Activated CD4-positive, alpha-beta T cell treated with anti-CD3 and anti-CD28 coated beads for 36 hours (primary cell): ENCODE data around the gene SORBS2. TPM values are rescaled to one million over a fixed set of nuclear protein-coding genes. Genes with fewer than 3 reads are reported as not detected.

Experiments used
- ATAC-seq: fragments of 200-7000 bp; cut with Tn5 transposase; one replicate; pipeline ENCODE4 v1.10.0; 2021; ENCODE audit warnings: mild to moderate bottlenecking, moderate library complexity
- CTCF ChIA-PET: fragments of 350-600 bp; sonication (Branson Sonifier 250); formaldehyde crosslinking; loops from one replicate; lab custom pipeline; 2021; ENCODE audit warnings: antibody characterized with exemption; lab: Charles Lee
- POLR2A ChIA-PET: fragments of 350-600 bp; sonication (Branson Sonifier 250); formaldehyde crosslinking; loops from one replicate; lab custom pipeline; 2021; ENCODE audit warnings: antibody characterized with exemption, inconsistent platforms; lab: Charles Lee
- DNase-seq: peaks from one replicate; pipeline ENCODE4 v3.0.0-alpha.2; 2020
- H3K27ac Mint-ChIP-seq: one replicate; pipeline ENCODE4 v1.8.0; 2021; ENCODE audit warnings: mixed read lengths
- H3K27me3 Mint-ChIP-seq: one replicate; pipeline ENCODE4 v1.8.0; 2021; ENCODE audit warnings: mixed read lengths
- H3K36me3 Mint-ChIP-seq: one replicate; pipeline ENCODE4 v1.8.0; 2021; ENCODE audit warnings: low read depth, mixed read lengths
- H3K4me1 Mint-ChIP-seq: one replicate; pipeline ENCODE4 v1.8.0; 2021; ENCODE audit warnings: mixed read lengths
- H3K4me3 Mint-ChIP-seq: one replicate; pipeline ENCODE4 v1.8.0; 2021; ENCODE audit warnings: mild to moderate bottlenecking, moderate library complexity, mixed read lengths
- H3K9me3 Mint-ChIP-seq: one replicate; pipeline ENCODE4 v1.8.0; 2021; ENCODE audit warnings: low read depth, mixed read lengths
- intact Hi-C, 2 experiments: fragments of 100-400 bp; cut with DNase I in 1 of 2; cut with micrococcal nuclease in 1 of 2; formaldehyde crosslinking; loops; one replicate each; pipeline versions ENCODE4 v1.14.2 to v1.15.1; 2022 to 2024; cut with DNase I, micrococcal nuclease
- total RNA-seq, 2 experiments: library from RNA; stranded (reverse); gene quantifications; one replicate each; pipeline ENCODE4 v1.2.3, GENCODE V29; 2021

SORBS2 gene
- total RNA-seq, 2 experiments from 2014 or later = not detected

GRCh38 chr4:185656467-185656931 is 155.5 kb downstream of the SORBS2 start:
- H3K4me3 Mint-ChIP-seq = no peak overlapping the region
- peaks cover 2% of the 10 kb centered on the region for H3K4me1 Mint-ChIP-seq
- intact Hi-C loops = no loop called here
- DNase-seq (no peak), ATAC-seq (no peak)
- ChIA-PET POLR2A (no interaction called here), CTCF (no interaction called here)
- H3K9me3 Mint-ChIP-seq = no peaks in the 10 kb centered on the region
- H3K27ac Mint-ChIP-seq = no peak overlapping the region
- H3K36me3 Mint-ChIP-seq = no peaks in the 10 kb centered on the region
- H3K27me3 Mint-ChIP-seq = peaks cover 10% of the 10 kb centered on the region

GRCh38 chr4:185654965-185655554 is 156.9 kb downstream of the SORBS2 start:
- peaks cover 2% of the 10 kb centered on the region for H3K4me1 Mint-ChIP-seq
- intact Hi-C loops = no loop called here
- H3K9me3 Mint-ChIP-seq = no peaks in the 10 kb centered on the region
- ChIA-PET POLR2A (no interaction called here), CTCF (interaction anchor here (0.7 kb wide), 1 partner anchor 14 kb away, joined by 3 read pairs; no protein-coding TSS in a partner anchor)
- ATAC-seq (no peak), DNase-seq (no peak)
- H3K27ac Mint-ChIP-seq = no peak overlapping the region
- H3K27me3 Mint-ChIP-seq = peaks cover 12% of the 10 kb centered on the region
- H3K4me3 Mint-ChIP-seq = no peak overlapping the region
- H3K36me3 Mint-ChIP-seq = no peaks in the 10 kb centered on the region

DNA sequence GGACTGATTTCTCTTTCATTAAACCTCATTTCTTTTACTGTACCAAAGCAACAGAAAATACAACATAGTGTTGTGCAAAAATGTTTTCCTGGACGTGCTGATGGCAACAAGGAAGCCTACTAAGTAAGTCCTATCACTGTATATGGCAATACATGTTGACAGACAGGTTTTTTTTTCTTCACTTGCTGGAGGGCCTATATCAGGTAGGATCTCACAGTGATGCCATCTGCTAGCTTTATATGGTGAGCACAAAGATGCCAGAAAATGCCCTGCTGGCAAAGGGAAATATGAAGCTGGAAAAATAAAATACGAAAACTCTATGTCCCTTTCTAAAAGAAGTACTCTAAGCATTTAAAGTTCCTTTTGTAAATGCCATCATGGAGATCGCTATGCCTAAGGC is 157.7 kb downstream of the SORBS2 start:
- no peak overlapping the region for H3K27ac Mint-ChIP-seq
- no peaks in the 10 kb centered on the region for H3K9me3 Mint-ChIP-seq
- no peak for DNase-seq
- intact Hi-C loops = no loop called here
- H3K4me3 Mint-ChIP-seq = no peak overlapping the region
- ChIA-PET POLR2A (interaction anchor here (0.7 kb wide), 1 partner anchor 149 kb away, joined by 3 read pairs; no protein-coding TSS in a partner anchor), CTCF (interaction anchor here (0.7 to 0.9 kb wide), 2 partner anchors 14 to 384 kb away, joined by 3 to 4 read pairs; no protein-coding TSS in a partner anchor)
- peaks cover 14% of the 10 kb centered on the region for H3K27me3 Mint-ChIP-seq
- H3K4me1 Mint-ChIP-seq = peaks cover 2% of the 10 kb centered on the region
- ATAC-seq = no peak
- H3K36me3 Mint-ChIP-seq = no peaks in the 10 kb centered on the region

DNA sequence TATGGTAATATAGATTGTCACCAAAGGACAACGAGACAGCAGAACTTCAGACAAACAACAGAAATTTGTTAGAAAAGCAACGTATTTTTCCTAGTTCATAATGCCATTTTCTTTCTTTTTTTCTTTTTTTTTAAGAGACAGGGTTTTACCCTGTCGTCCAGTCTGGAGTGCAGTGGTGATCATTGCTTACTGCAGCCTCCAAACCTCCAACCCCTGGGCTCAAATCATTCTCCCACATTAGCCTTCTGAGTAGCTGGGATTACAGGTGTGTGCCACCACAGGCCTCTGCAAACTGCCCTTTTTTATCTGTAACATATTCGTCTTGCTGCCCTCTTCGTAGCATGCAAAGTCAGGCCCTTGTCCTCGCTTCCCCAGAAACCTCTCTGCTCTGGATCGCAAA is 160.1 kb downstream of the SORBS2 start:
- H3K27me3 Mint-ChIP-seq = peaks cover 14% of the 10 kb centered on the region
- H3K4me1 Mint-ChIP-seq = no peaks in the 10 kb centered on the region
- H3K27ac Mint-ChIP-seq = no peak overlapping the region
- ChIA-PET POLR2A (no interaction called here), CTCF (interaction anchor here (2.0 kb wide), 1 partner anchor 11 kb away, joined by 4 read pairs; no protein-coding TSS in a partner anchor)
- DNase-seq (no peak), ATAC-seq (no peak)
- no peaks in the 10 kb centered on the region for H3K9me3 Mint-ChIP-seq
- H3K36me3 Mint-ChIP-seq = no peaks in the 10 kb centered on the region
- H3K4me3 Mint-ChIP-seq = no peak overlapping the region
- intact Hi-C loops = no loop called here

GRCh38 chr4:185651137-185651677 is 160.8 kb downstream of the SORBS2 start:
- H3K27me3 Mint-ChIP-seq = peaks cover 12% of the 10 kb centered on the region
- H3K4me1 Mint-ChIP-seq = no peaks in the 10 kb centered on the region
- no peaks in the 10 kb centered on the region for H3K36me3 Mint-ChIP-seq
- intact Hi-C loops = no loop called here
- CTCF ChIA-PET = interaction anchor here (2.0 kb wide), 1 partner anchor 11 kb away, joined by 4 read pairs; no protein-coding TSS in a partner anchor
- H3K4me3 Mint-ChIP-seq = no peak overlapping the region
- H3K9me3 Mint-ChIP-seq = no peaks in the 10 kb centered on the region
- no peak overlapping the region for H3K27ac Mint-ChIP-seq
- POLR2A ChIA-PET = no interaction called here
- DNase-seq (no peak), ATAC-seq (no peak)

DNA sequence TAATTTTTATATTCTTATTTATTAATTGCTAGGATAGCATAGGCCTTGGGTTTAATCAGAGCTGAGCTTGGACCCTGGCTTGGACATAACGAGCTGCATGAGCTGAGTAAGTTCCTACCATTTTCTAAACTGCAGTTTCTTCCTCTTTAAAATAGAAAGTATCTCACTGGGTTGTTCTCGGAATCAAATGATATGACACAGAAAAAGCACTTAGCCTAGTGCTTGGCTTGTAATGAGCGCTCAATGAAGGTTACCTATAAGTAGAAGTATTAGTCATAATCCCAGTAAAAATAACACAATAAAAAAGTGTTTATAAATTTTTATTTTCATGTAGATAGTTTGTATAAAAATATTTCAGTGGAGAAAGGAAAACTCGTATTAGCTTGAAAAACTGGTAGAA is 163.4 kb downstream of the SORBS2 start:
- CTCF ChIA-PET = interaction anchor here (0.6 to 1.2 kb wide), 2 partner anchors 9 to 579 kb away, joined by 3 read pairs; no protein-coding TSS in a partner anchor

GRCh38 chr4:185645403-185645802 is 166.6 kb downstream of the SORBS2 start:
- no peak for ATAC-seq
- no peaks in the 10 kb centered on the region for H3K36me3 Mint-ChIP-seq
- no peaks in the 10 kb centered on the region for H3K4me1 Mint-ChIP-seq
- POLR2A ChIA-PET = no interaction called here
- no peak overlapping the region for H3K27ac Mint-ChIP-seq
- DNase-seq = no peak
- peaks cover 15% of the 10 kb centered on the region for H3K27me3 Mint-ChIP-seq
- intact Hi-C loops = no loop called here
- CTCF ChIA-PET = no interaction called here
- H3K4me3 Mint-ChIP-seq = no peak overlapping the region
- no peaks in the 10 kb centered on the region for H3K9me3 Mint-ChIP-seq

More for the DNA sequence above, 163.4 kb downstream of the SORBS2 start:
- no peak overlapping the region for H3K4me3 Mint-ChIP-seq
- POLR2A ChIA-PET = no interaction called here
- H3K36me3 Mint-ChIP-seq = no peaks in the 10 kb centered on the region
- no peak for DNase-seq
- intact Hi-C loops = no loop called here
- peaks cover 12% of the 10 kb centered on the region for H3K27me3 Mint-ChIP-seq
- H3K27ac Mint-ChIP-seq = no peak overlapping the region
- no peak for ATAC-seq
- no peaks in the 10 kb centered on the region for H3K4me1 Mint-ChIP-seq
- H3K9me3 Mint-ChIP-seq = no peaks in the 10 kb centered on the region

DNA sequence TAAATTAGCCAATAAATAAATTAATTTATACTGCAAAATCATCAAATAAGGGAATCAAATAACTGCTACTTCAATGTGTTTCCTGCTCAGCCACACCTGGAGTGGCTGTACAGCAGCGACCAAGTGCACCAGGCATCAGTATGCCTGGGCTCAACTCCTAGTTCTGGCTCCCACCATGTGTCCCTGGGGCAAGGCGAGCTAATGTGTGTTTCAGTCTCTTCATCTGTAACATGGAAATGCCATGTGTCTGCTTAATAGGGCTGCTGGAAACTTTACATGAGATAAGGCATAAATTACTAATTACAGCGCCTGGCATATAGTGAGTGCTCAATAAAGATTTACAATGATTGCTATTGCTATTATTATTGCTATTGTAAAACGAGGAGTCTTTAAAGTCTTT is 167.6 kb downstream of the SORBS2 start:
- DNase-seq (no peak), ATAC-seq (no peak)
- Mint-ChIP-seq H3K27ac (no peak overlapping the region), H3K4me3 (no peak overlapping the region), H3K36me3 (no peaks in the 10 kb centered on the region), H3K4me1 (no peaks in the 10 kb centered on the region), H3K9me3 (no peaks in the 10 kb centered on the region), H3K27me3 (peaks cover 14% of the 10 kb centered on the region)
- intact Hi-C loops = loop anchor here (5.0 kb wide), 1 partner anchor 378 kb away; no protein-coding TSS in a partner anchor
- CTCF ChIA-PET = interaction anchor here (0.6 kb wide), 1 partner anchor 62 kb away, joined by 3 read pairs; no protein-coding TSS in a partner anchor
- POLR2A ChIA-PET = no interaction called here

- Mint-ChIP-seq H3K9me3 (no peaks in the 10 kb centered on the region), H3K27ac (no peak overlapping the region), H3K4me1 (peaks cover 3% of the 10 kb centered on the region), H3K36me3 (no peaks in the 10 kb centered on the region), H3K27me3 (peaks cover 21% of the 10 kb centered on the region), H3K4me3 (no peak overlapping the region)
- ChIA-PET POLR2A (no interaction called here), CTCF (interaction anchor here (1.4 to 3.5 kb wide), 3 partner anchors 10 to 395 kb away, joined by 4 to 28 read pairs (median 5); no protein-coding TSS in a partner anchor)
- DNase-seq (no peak), ATAC-seq (no peak)
- intact Hi-C loops = loop anchor here (5.0 kb wide), 1 partner anchor 379 kb away; no protein-coding TSS in a partner anchor
Measured at GRCh38 chr4:185642907-185643306, 169.1 kb downstream of the SORBS2 start.

DNA sequence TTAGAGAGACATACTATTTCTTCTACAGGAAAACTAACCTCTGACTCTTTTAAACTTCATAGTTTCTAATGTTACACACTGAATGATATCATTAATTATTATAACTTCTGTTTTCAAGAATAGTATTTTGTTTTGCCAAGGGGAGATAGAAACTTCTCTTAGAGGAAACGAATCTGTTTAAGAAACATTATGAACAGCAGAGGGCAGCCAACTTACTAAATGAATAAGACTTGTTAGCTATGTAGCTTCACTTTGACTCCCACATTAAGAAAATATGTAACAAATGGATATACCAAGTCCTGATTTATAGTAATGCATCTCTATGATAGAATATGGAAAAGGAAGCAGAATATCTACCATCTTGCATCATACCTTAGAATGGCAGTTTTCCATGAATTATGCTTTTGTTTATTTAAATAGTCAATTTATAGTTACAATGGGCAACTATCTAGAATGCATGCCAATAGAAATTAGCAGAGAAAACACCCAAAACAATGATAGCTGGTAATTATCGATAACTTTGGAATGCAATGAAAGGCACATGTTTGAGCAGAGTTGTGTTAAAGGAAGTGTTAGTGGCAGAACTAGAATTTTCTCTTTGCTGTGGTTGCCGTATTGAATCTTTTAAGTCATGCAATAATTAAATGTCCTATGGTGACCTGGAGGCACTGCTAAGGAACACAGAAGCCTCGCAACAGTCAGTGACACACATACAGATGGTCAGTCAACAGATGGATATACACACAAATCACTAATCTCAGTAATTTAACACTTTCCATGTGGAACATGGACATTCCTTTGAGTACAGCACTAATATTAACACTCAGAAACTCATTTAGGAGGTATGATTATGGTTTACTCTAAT is 171.0 kb downstream of the SORBS2 start:
- Mint-ChIP-seq H3K27me3 (peaks cover 22% of the 10 kb centered on the region), H3K4me1 (peaks cover 3% of the 10 kb centered on the region), H3K36me3 (no peaks in the 10 kb centered on the region), H3K27ac (no peak overlapping the region), H3K4me3 (no peak overlapping the region), H3K9me3 (no peaks in the 10 kb centered on the region)
- ChIA-PET CTCF (interaction anchor here (0.8 to 3.5 kb wide), 6 partner anchors 10 to 396 kb away, joined by 3 to 28 read pairs (median 3); no protein-coding TSS in a partner anchor), POLR2A (no interaction called here)
- intact Hi-C loops = loop anchor here (1.0 to 5.0 kb wide), 3 partner anchors 381 to 398 kb away; no protein-coding TSS in a partner anchor
- DNase-seq (no peak), ATAC-seq (no peak)
